Upper lobe of left lung (tissue), 4 donors: ENCODE results near the gene ANKRD23.

ENCODE experiments used
- CTCF ChIP-seq, 6 experiments: fragments of 450-650 bp in 4 of 6; fragments of 200-600 bp in 2 of 6; sonication (generic) in 2 of 6; IDR thresholded peaks; one replicate each; pipeline ENCODE4 v1.5.1; 2016 to 2019; ENCODE audit warnings: antibody characterized with exemption in 6 of 6
- POLR2A ChIP-seq, 4 donors: fragments of 450-650 bp; IDR thresholded peaks; one replicate each; pipeline ENCODE4 v1.5.1; 2016 to 2017; ENCODE audit warnings: antibody characterized with exemption in 4 of 4, mild to moderate bottlenecking in 2 of 4

- TF ChIP-seq POLR2A (IDR thresholded peaks at IDR 0.05) (no peak), CTCF (IDR thresholded peaks at IDR 0.05) (no peak)
Measured at GRCh38 chr2:96830044-96830562, 13.7 kb downstream of the ANKRD23 start.
